Activated T-cell treated with anti-CD3 and anti-CD28 coated beads for 1 hour (primary cell): ENCODE results near the gene CDK15.

Experiments used
- DNase-seq: peaks from one replicate; pipeline ENCODE4 v3.0.0-alpha.2; 2020; ENCODE audit warnings: low read depth

Gene CDK15

GRCh38 chr2:201871471-201871870 lies 65.1 kb downstream of the CDK15 start:
- no peak for DNase-seq

GRCh38 chr2:201872591-201872990 lies 66.3 kb downstream of the CDK15 start:
- DNase-seq = no peak

GRCh38 chr2:201879996-201880395 lies 73.7 kb downstream of the CDK15 start:
- no peak for DNase-seq

- DNase-seq = no peak
Measured at GRCh38 chr2:201880579-201880978, 74.2 kb downstream of the CDK15 start.

GRCh38 chr2:201880993-201881611 lies 74.8 kb downstream of the CDK15 start:
- no peak for DNase-seq

GRCh38 chr2:201881741-201882140 lies 75.4 kb downstream of the CDK15 start:
- DNase-seq = no peak

GRCh38 chr2:201882353-201883090 lies 76.2 kb downstream of the CDK15 start:
- DNase-seq = no peak

- no peak for DNase-seq
Measured at GRCh38 chr2:201883606-201884369, 77.5 kb downstream of the CDK15 start.

- no peak for DNase-seq
Measured at GRCh38 chr2:201886504-201886903, 80.2 kb downstream of the CDK15 start.

GRCh38 chr2:201887773-201888425 lies 81.6 kb downstream of the CDK15 start:
- DNase-seq = no peak

- no peak for DNase-seq
Measured at GRCh38 chr2:201888426-201888800, 82.1 kb downstream of the CDK15 start.

- no peak for DNase-seq
Measured at GRCh38 chr2:201890453-201890852, 84.1 kb downstream of the CDK15 start.

- no peak for DNase-seq
Measured at GRCh38 chr2:201891676-201892075, 85.3 kb downstream of the CDK15 start.

GRCh38 chr2:201892516-201892915 lies 86.2 kb downstream of the CDK15 start:
- DNase-seq = no peak

GRCh38 chr2:201900362-201900761 lies 94.0 kb downstream of the CDK15 start:
- no peak for DNase-seq

GRCh38 chr2:201901786-201902185 lies 95.4 kb downstream of the CDK15 start:
- DNase-seq = no peak

GRCh38 chr2:201904538-201905420 lies 98.4 kb downstream of the CDK15 start:
- no peak for DNase-seq

GRCh38 chr2:201906777-201907562 lies 100.6 kb downstream of the CDK15 start:
- no peak for DNase-seq

GRCh38 chr2:201907563-201907881 lies 101.2 kb downstream of the CDK15 start:
- no peak for DNase-seq

- DNase-seq = no peak
Measured at GRCh38 chr2:201908901-201909300, 102.6 kb downstream of the CDK15 start.

- no peak for DNase-seq
Measured at GRCh38 chr2:201909348-201909747, 103.0 kb downstream of the CDK15 start.
